H1 (cell line): Measurements from ENCODE around the gene ANKRD9. TPM values are rescaled to one million over a fixed set of nuclear protein-coding genes. Genes with fewer than 3 reads are reported as not detected.

Experiments
- CBX8 ChIP-seq: fragments of 300-800, 300-1000 bp; sonication (generic); IDR thresholded peaks from 2 replicates; pipeline ENCODE4 v1.7.1; 2016; ENCODE audit warnings: low read depth, low read length, borderline replicate concordance
- CEBPB ChIP-seq: IDR thresholded peaks from 2 replicates; pipeline ENCODE4 v1.6.1; 2012; ENCODE audit warnings: low read depth, low read length
- FOSL1 ChIP-seq: IDR thresholded peaks from 2 replicates; pipeline ENCODE4 v1.6.1; 2011; ENCODE audit warnings: mild to moderate bottlenecking, low read depth, low read length, moderate library complexity; ENCODE audit not compliant: insufficient read depth
- HDAC2 ChIP-seq, 2 experiments: fragments of 300-600 bp in 1 of 2; sonication (generic) in 1 of 2; IDR thresholded peaks; 2 replicates each; pipeline ENCODE4 v1.6.1; 2011 to 2012; ENCODE audit warnings: low read depth in 2 of 2, low read length in 2 of 2, mild to moderate bottlenecking in 2 of 2, moderate library complexity in 2 of 2, borderline replicate concordance in 1 of 2, inconsistent platforms in 1 of 2
- HDAC6 ChIP-seq: IDR thresholded peaks from one replicate; pipeline ENCODE4 v1.7.1; 2012; ENCODE audit warnings: low read depth, mild to moderate bottlenecking, inconsistent platforms, low read length, moderate library complexity
- NRF1 ChIP-seq: IDR thresholded peaks from 2 replicates; pipeline ENCODE4 v1.6.1; 2011; ENCODE audit warnings: mild to moderate bottlenecking, low read depth, low read length, improper control_type of control experiment
- POLR2AphosphoS5 ChIP-seq: IDR thresholded peaks from 2 replicates; pipeline ENCODE4 v1.6.1; 2011; ENCODE audit warnings: low read depth, low read length
- POU5F1 ChIP-seq: IDR thresholded peaks from 2 replicates; pipeline ENCODE4 v1.6.1; 2011; ENCODE audit warnings: low read depth, mild to moderate bottlenecking, low read length, moderate library complexity
- RBBP5 ChIP-seq: IDR thresholded peaks from 2 replicates; pipeline ENCODE4 v1.7.1; 2012; ENCODE audit warnings: low read depth, mild to moderate bottlenecking, inconsistent platforms, low read length, moderate library complexity, borderline replicate concordance
- RNF2 ChIP-seq: fragments of 200-900, 300-1000 bp; sonication (generic); IDR thresholded peaks from 2 replicates; pipeline ENCODE4 v1.7.1; 2016; ENCODE audit warnings: borderline replicate concordance, low read depth, mild to moderate bottlenecking, antibody characterized with exemption, low read length; ENCODE audit not compliant: poor library complexity, severe bottlenecking; ENCODE audit errors: missing control alignments
- SAP30 ChIP-seq: fragments of 300-600 bp; sonication (generic); IDR thresholded peaks from 2 replicates; pipeline ENCODE4 v1.7.1; 2012; ENCODE audit warnings: low read length, moderate library complexity, mild to moderate bottlenecking, inconsistent platforms; ENCODE audit not compliant: insufficient read depth, insufficient replicate concordance
- SIRT6 ChIP-seq: IDR thresholded peaks from one replicate; pipeline ENCODE4 v1.7.1; 2012; ENCODE audit warnings: low read length, inconsistent platforms
- SIX5 ChIP-seq: IDR thresholded peaks from 2 replicates; pipeline ENCODE4 v1.6.1; 2011; ENCODE audit warnings: mild to moderate bottlenecking, low read depth, low read length
- SP1 ChIP-seq: IDR thresholded peaks from 2 replicates; pipeline ENCODE4 v1.6.1; 2011; ENCODE audit warnings: low read depth, low read length
- SP2 ChIP-seq: IDR thresholded peaks from 2 replicates; pipeline ENCODE4 v1.6.1; 2012; ENCODE audit warnings: mild to moderate bottlenecking, low read length, inconsistent platforms
- SRF ChIP-seq: IDR thresholded peaks from 2 replicates; pipeline ENCODE4 v1.6.1; 2011; ENCODE audit warnings: mild to moderate bottlenecking, low read depth, low read length, moderate library complexity
- SUZ12 ChIP-seq: fragments of 200-600 bp; sonication (generic); IDR thresholded peaks from 2 replicates; pipeline ENCODE4 v1.6.1; 2012; ENCODE audit warnings: mild to moderate bottlenecking, inconsistent platforms, low read length, moderate library complexity, mixed read lengths
- TAF7 ChIP-seq: optimal IDR thresholded peaks from 2 replicates; pipeline ENCODE3; 2011; ENCODE audit warnings: low read depth, mild to moderate bottlenecking, inconsistent platforms, low read length, moderate library complexity, borderline replicate concordance
- polyA plus RNA-seq, 7 experiments: library from polyadenylated mRNA; depleted of rRNA in 3 of 7; stranded (reverse) in 5 of 7; unstranded in 2 of 7; fragments of >200 nt in 5 of 7; fragments of 200-250 nt in 2 of 7; gene quantifications; 1 replicate in 5 of 7; 2 replicates in 1 of 7; 4 replicates in 1 of 7; pipeline versions ENCODE4 v1.2.1 to v1.2.3, GENCODE V29; 2011 to 2013; ENCODE audit warnings: missing spikeins in 2 of 7, mixed read lengths in 2 of 7
- total RNA-seq: library from RNA; stranded (reverse); fragmentation: NEBNext Ultra II Directional; extraction: Animal tissue kit (Norgen Biotek cat#: 25700); gene quantifications from 2 replicates; pipeline ENCODE4 v1.2.1, GENCODE V29; 2021
- TF ChIP-seq, protein P1 (sequence below): IDR thresholded peaks from 2 replicates; pipeline ENCODE4 v1.6.1; 2012; ENCODE audit warnings: inconsistent platforms
- TF ChIP-seq, protein P2 (sequence below): IDR thresholded peaks from 2 replicates; pipeline ENCODE4 v1.6.1; 2011; ENCODE audit warnings: low read depth, mild to moderate bottlenecking, low read length; ENCODE audit not compliant: insufficient read depth
- TF ChIP-seq, protein P3 (sequence below): IDR thresholded peaks from 2 replicates; pipeline ENCODE4 v1.6.1; 2012; ENCODE audit warnings: low read length, inconsistent platforms

Gene ANKRD9
- total and polyA plus RNA-seq, 2 of the 8 experiments (the other 6 are each of a cell fraction or from before 2014, with no cell fraction given) = 37.0 to 41.8 TPM

DNA sequence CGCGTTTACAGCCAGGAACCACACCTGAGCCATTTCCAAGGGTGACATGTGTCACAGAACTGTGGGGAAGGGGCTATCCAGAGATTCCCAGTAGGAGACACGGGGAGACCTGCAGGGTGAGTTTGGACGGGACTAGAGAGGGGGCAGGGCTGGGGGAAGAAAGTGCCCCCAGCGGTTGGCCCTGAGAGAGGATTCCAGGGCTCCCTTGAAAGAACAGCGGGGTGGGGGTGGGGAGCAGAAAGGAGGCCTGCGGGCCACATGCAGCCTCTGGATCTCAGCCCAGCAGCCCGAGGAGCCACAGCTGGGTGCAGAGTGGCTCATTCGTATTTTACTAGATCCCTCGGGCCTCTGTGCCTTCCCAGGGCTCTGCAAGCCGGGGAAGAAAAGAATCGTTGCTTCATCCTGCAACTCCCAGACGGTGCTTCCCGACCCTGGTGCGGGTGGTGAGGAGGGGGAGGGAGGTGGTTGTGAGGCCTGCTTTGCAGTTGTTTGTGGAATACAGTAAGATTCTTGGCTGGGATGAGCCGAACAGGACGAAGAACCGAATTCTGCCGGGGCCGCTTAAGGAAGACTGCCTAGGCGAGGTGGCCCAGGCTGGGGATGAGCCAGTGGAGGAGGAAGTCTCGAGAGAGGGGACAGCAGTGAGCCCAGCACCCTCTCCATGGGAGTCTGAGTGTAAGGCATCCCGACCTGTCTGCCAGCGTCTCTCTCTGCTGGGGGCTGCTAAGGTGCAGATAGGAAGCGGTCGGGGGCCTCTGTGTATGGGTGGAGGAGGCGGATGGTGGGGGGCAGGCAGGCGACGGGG is 36.1 kb upstream of the ANKRD9 start (continued):
- TF ChIP-seq CBX8 = no peak
- no peak for TF ChIP-seq NRF1
- TF ChIP-seq, protein P1, sequence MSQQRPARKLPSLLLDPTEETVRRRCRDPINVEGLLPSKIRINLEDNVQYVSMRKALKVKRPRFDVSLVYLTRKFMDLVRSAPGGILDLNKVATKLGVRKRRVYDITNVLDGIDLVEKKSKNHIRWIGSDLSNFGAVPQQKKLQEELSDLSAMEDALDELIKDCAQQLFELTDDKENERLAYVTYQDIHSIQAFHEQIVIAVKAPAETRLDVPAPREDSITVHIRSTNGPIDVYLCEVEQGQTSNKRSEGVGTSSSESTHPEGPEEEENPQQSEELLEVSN = no peak; the same call in none of the 2 replicates
- TF ChIP-seq HDAC6 = no peak
- no peak for TF ChIP-seq SAP30
- no peak for TF ChIP-seq POU5F1
- no peak for TF ChIP-seq SIX5
- TF ChIP-seq SIRT6 = no peak
- TF ChIP-seq HDAC2 (IDR thresholded peaks at IDR 0.05; ENCODE audit: borderline replicate concordance in 1 of 2, low read depth in 2 of 2, low read length in 2 of 2) = peak in 1 of 2 experiments; percentile 59; a peak in 1 of 4 replicates
- TF ChIP-seq SP1 = peak; percentile 61
- no peak for TF ChIP-seq SUZ12
- no peak for TF ChIP-seq SRF
- no peak; the same call in 1 of the 2 replicates for TF ChIP-seq POLR2AphosphoS5
- TF ChIP-seq, protein P2, sequence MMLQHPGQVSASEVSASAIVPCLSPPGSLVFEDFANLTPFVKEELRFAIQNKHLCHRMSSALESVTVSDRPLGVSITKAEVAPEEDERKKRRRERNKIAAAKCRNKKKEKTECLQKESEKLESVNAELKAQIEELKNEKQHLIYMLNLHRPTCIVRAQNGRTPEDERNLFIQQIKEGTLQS = no peak
- TF ChIP-seq RNF2 = no peak
- peak; percentile 75 for TF ChIP-seq CEBPB
- TF ChIP-seq RBBP5 = peak; percentile 96; the same call in 1 of the 2 replicates
- TF ChIP-seq FOSL1 = no peak
- no peak for TF ChIP-seq SP2
- TF ChIP-seq, protein P3, sequence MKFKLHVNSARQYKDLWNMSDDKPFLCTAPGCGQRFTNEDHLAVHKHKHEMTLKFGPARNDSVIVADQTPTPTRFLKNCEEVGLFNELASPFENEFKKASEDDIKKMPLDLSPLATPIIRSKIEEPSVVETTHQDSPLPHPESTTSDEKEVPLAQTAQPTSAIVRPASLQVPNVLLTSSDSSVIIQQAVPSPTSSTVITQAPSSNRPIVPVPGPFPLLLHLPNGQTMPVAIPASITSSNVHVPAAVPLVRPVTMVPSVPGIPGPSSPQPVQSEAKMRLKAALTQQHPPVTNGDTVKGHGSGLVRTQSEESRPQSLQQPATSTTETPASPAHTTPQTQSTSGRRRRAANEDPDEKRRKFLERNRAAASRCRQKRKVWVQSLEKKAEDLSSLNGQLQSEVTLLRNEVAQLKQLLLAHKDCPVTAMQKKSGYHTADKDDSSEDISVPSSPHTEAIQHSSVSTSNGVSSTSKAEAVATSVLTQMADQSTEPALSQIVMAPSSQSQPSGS = no peak
- no peak for TF ChIP-seq TAF7
